ENCODE data around the gene KLK14. TPM values are rescaled to one million over a fixed set of nuclear protein-coding genes. Genes with fewer than 3 reads are reported as not detected.

Gene KLK14
- total RNA-seq, 1 experiment from 2014 or later: 0.76 TPM

DNA sequence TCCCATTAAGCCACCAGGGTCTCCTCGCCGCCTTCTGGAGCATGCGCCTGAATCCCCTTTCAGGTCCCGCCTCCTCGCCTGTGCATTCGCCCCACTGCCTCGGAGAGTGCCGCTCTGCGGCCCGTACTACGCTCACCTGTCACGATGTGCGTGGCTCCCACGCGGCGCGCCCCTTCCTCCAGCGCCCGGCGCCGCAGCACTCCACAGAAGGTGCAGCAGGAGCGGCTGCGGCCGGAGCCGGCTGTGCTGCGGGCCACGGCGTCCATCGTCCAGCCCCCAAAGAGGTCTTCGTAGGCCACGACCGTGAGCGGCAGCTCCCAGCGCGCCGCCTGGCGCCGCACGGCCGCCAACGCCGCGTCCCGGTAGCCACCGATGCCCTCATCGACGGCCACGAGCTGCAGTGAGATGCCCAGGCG, 21.2 kb upstream of the KLK14 start:
- ATAC-seq: no peak
- H3K9me3 ChIP-seq (ENCODE audit: control insufficient read depth in 1 of 2, insufficient read depth in 1 of 2, low read depth in 1 of 2, low read length in 2 of 2): no peaks in the 10 kb centered on the region
- ChIA-PET RAD21 (ENCODE audit: low non-redundant PET in 1 of 2, low total read pairs in 2 of 2, uncharacterized antibody in 2 of 2, unreplicated experiment in 2 of 2) (no interaction called here), CTCF (no interaction called here), POLR2A (no interaction called here)
- TF ChIP-seq CEBPB (IDR thresholded peaks at IDR 0.05; ENCODE audit: low read depth): no peak
- no peak for TF ChIP-seq SRF (IDR thresholded peaks at IDR 0.05; ENCODE audit: low read depth)
- TF ChIP-seq POLR2A (IDR thresholded peaks at IDR 0.05; ENCODE audit: borderline replicate concordance, extremely low read depth, insufficient read depth, insufficient read length): no peak
- TF ChIP-seq, protein P1, sequence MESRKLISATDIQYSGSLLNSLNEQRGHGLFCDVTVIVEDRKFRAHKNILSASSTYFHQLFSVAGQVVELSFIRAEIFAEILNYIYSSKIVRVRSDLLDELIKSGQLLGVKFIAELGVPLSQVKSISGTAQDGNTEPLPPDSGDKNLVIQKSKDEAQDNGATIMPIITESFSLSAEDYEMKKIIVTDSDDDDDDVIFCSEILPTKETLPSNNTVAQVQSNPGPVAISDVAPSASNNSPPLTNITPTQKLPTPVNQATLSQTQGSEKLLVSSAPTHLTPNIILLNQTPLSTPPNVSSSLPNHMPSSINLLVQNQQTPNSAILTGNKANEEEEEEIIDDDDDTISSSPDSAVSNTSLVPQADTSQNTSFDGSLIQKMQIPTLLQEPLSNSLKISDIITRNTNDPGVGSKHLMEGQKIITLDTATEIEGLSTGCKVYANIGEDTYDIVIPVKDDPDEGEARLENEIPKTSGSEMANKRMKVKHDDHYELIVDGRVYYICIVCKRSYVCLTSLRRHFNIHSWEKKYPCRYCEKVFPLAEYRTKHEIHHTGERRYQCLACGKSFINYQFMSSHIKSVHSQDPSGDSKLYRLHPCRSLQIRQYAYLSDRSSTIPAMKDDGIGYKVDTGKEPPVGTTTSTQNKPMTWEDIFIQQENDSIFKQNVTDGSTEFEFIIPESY (IDR thresholded peaks at IDR 0.05; ENCODE audit: extremely low read depth, insufficient replicate concordance, low read length): no peak
- no peak for TF ChIP-seq REST (IDR thresholded peaks at IDR 0.05; ENCODE audit: low read depth)
- no peak for TF ChIP-seq ZFX (IDR thresholded peaks at IDR 0.05)
- TF ChIP-seq, protein P2, sequence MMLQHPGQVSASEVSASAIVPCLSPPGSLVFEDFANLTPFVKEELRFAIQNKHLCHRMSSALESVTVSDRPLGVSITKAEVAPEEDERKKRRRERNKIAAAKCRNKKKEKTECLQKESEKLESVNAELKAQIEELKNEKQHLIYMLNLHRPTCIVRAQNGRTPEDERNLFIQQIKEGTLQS (IDR thresholded peaks at IDR 0.05): no peak
- no peak for TF ChIP-seq POLR2AphosphoS5 (IDR thresholded peaks at IDR 0.05; ENCODE audit: low read depth, low read length)
- no peak for TF ChIP-seq SP1 (IDR thresholded peaks at IDR 0.05; ENCODE audit: low read depth)
- TF ChIP-seq, protein P3, sequence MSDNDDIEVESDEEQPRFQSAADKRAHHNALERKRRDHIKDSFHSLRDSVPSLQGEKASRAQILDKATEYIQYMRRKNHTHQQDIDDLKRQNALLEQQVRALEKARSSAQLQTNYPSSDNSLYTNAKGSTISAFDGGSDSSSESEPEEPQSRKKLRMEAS (IDR thresholded peaks at IDR 0.05): no peak
- TF ChIP-seq CBX3 (IDR thresholded peaks at IDR 0.05; ENCODE audit: low read depth): no peak
- H3K27ac ChIP-seq (ENCODE audit: low read depth, low read length): no peak overlapping the region
- H3K4me3 ChIP-seq (replicated peaks in 1 of 2; ENCODE audit: low read depth in 1 of 2, low read length in 2 of 2): no peak overlapping the region
- peaks cover 6 to 18% of the 10 kb centered on the region in 2 experiments; a peak in 3 of 4 replicates for H3K36me3 ChIP-seq (ENCODE audit: control insufficient read depth in 1 of 2, insufficient read depth in 2 of 2, low read length in 2 of 2)
- BruUV-seq (replicated peaks): no TSS peak
- no peaks in the 10 kb centered on the region for H3K27me3 ChIP-seq (ENCODE audit: insufficient read depth, low read length)
- intact Hi-C loops (cut with micrococcal nuclease): no loop called here
- no peak overlapping the region for H2AFZ ChIP-seq (ENCODE audit: low read depth, low read length, poor library complexity, severe bottlenecking)
- H4K20me1 ChIP-seq (ENCODE audit: insufficient read depth): no peaks in the 10 kb centered on the region
- H3K4me1 ChIP-seq (ENCODE audit: control insufficient read depth in 1 of 2, insufficient read depth in 2 of 2, low read length in 2 of 2): peaks cover 9 to 14% of the 10 kb centered on the region in 2 experiments
- peaks cover 44% of the 10 kb centered on the region for H3K79me2 ChIP-seq (ENCODE audit: insufficient read depth, low read length)
- H3K9ac ChIP-seq (ENCODE audit: low read length): no peak overlapping the region
- DNase-seq (ENCODE audit: low read depth, low spot score): no peak
- no peak overlapping the region for H3K4me2 ChIP-seq (ENCODE audit: low read length)
- no peaks in the 10 kb centered on the region for H3K9me2 ChIP-seq (ENCODE audit: insufficient read depth)

Measured in HCT116 (cell line).